Ishikawa (cell line): Measurements from ENCODE around the gene KCNN4.

Experiments used
- EGR1 ChIP-seq: IDR thresholded peaks from 2 replicates; pipeline ENCODE4 v1.6.1; 2012
- EP300 ChIP-seq: IDR thresholded peaks from 2 replicates; pipeline ENCODE4 v1.6.1; 2012; ENCODE audit warnings: borderline replicate concordance
- FOXM1 ChIP-seq: IDR thresholded peaks from 2 replicates; pipeline ENCODE4 v1.6.1; 2012; ENCODE audit warnings: low read depth, borderline replicate concordance
- TCF12 ChIP-seq: IDR thresholded peaks from 2 replicates; pipeline ENCODE4 v1.6.1; 2012; ENCODE audit warnings: low read depth
- ZBTB7A ChIP-seq: IDR thresholded peaks from 2 replicates; pipeline ENCODE4 v1.6.1; 2012; ENCODE audit warnings: low read depth

GRCh38 chr19:43762814-43763213 is 18.0 kb downstream of the KCNN4 start:
- TF ChIP-seq ZBTB7A, result no peak
- no peak for TF ChIP-seq EP300
- no peak for TF ChIP-seq TCF12
- no peak for TF ChIP-seq EGR1
- no peak for TF ChIP-seq FOXM1
